Eye (tissue), 1 donor: ENCODE measurements around the gene PPP1R14B.
A peak's percentile ranks its signal among the peaks of the same experiment; 100 is the strongest.

Experiments
- DNase-seq: peaks from one replicate; pipeline ENCODE4 v3.0.0-alpha.2; 2015

The PPP1R14B gene

DNA sequence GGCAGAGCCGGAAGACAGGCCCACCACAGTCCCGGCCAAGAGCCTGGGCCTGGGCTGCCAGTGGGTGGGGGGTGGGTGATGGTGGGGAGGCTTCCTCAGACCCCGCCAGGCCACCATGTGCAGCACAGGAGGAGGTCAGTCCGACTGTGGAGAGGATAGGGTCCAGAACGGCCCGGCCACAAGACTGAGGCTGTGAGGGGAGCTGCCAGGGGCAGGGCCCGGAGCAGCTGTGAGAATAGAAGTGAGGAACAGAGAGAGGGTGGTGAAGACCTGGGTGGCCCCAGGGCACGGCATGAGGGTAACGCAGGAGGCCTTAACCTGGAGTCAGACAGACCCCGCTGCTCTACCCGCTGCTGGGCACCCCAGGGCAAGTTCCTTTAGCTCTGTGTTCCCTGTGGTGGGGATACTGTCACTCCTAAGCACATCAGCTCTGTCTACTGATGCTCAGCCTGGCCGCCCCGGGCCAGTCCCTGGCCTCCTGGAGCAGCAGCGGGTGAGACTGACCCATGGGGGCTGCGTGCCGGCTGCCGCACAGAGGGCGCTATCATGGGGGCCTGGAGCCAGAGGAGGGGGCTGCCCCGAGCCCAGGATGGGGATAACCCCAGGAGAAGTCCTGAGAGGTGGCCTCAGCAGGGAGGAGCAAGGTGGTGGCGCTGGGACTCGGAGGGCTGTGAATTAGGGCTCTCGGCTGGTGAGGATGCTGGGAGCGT lies 38.5 kb downstream of the PPP1R14B start:
- no peak for DNase-seq

DNA sequence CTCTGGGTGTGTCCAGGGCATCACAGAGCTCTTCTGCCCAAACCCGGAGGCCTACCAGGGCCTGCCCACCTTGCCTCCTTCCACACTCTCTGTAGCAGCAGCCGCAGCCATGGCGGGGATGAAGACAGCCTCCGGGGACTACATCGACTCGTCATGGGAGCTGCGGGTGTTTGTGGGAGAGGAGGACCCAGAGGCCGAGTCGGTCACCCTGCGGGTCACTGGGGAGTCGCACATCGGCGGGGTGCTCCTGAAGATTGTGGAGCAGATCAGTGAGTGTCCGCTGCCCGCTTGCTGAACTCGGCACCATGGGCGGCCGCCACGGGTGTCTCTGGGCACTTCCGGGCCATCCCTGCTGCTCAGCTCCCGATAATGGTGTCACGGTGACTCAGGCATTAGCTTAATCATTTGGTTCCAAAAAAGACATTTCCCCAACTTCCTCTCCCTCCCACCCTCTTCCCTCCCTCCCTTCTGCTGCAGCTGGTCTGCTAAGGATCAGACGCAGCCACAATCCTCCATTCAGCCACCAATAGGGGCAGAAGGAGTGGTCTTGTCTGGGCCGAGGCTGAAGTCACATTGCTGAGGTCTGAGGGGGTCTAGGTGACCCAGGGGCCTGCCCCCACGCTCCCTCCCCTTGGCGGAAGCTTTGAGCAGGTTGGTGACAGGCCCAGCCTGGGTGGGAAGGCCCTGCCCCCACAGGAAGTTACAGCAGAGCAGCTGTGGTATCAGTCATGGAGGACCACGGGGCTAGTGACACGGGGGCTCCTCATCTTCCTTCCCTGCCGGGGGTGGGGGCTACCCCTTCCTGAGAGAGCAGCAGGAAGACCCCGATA lies 39.3 kb downstream of the PPP1R14B start:
- no peak for DNase-seq

DNA sequence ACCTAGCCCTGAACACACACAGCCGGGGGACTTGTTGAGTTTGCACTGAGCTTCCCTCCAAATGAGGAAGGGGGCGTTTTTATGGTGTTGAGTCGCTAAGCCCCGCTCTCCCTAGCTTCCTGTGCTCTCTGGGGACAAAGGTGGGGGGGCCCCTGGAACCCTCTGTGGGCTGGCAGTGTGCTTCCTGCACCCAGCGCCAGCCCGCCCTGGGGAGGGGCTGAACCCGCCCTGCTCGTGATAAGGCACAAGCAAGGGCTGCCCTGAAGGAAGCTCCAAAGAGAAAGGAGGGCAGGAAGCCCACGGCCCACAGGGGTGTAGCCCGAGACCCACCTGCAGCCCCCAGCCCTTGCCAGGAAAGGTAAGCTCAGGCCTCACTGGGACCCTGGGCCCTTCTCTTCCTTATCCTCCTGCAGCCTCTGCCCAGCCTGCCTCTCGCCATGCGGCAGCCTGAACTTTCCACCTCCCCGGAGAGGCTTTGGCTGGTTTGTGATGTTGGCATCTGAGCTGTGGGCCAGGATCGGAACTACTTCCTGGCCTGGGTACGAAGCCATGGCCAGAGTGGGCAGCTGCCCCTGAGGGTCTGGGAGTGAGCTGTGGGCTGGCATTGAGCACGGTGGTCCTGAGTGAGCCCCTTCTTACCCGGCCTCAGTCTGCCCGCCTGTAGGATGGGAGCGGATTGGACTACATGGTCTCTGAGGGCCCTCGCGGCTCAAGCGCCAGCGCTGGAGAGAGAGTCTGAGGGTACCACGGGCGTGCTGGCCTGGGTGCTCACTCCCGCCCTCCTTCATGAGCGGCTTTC lies 40.1 kb downstream of the PPP1R14B start, which contains the start of gene FERMT3:
TSS of gene FERMT3 (plus strand) at position 265 of the 799 bp plus-strand sequence. CDS start 644 bp downstream, outside the sequence.
- DNase-seq: no peak

DNA sequence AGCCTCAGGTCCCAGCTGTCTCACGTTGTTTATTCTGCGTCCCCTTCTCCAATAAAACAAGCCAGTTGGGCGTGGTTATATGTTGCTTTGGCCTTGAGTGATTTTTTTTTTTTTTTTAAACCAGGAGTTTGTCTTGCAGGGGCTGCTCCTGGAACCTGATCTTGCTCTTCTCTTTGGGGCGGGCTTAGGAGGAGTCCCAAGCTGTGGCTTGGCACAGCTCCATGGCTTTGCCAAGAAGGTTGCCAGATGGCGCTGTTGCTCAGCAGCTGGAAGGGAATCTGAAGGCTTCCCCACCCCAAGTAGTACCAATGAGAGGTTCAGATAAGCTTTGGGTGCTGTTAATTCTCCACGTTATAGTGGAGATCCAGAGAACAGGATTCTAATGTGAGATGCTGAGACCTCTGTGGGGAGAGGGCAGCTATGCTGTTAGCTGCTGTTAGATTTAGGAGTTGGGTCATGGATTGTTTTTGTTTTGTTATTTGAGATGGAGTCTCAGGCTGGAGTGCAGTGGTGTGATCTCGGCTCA lies 42.2 kb downstream of the PPP1R14B start:
- peak; percentile 93 for DNase-seq

DNA sequence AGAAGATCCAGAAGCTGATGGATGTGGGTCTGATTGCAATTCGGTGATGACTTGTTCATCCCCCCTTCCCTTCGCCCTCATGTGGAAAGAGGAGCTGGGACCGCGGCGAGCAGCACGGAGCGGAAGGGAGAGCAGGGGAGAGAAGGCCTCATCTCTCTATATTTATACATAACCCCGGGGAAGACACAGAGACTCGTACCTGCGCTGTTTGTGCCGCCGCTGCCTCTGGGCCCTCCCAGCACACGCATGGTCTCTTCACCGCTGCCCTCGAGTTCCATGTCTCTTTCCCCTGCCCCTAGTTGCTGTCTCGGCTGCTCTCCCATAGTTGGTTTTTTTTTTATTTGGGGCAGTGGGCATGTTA lies 42.7 kb downstream of the PPP1R14B start:
- no peak for DNase-seq

DNA sequence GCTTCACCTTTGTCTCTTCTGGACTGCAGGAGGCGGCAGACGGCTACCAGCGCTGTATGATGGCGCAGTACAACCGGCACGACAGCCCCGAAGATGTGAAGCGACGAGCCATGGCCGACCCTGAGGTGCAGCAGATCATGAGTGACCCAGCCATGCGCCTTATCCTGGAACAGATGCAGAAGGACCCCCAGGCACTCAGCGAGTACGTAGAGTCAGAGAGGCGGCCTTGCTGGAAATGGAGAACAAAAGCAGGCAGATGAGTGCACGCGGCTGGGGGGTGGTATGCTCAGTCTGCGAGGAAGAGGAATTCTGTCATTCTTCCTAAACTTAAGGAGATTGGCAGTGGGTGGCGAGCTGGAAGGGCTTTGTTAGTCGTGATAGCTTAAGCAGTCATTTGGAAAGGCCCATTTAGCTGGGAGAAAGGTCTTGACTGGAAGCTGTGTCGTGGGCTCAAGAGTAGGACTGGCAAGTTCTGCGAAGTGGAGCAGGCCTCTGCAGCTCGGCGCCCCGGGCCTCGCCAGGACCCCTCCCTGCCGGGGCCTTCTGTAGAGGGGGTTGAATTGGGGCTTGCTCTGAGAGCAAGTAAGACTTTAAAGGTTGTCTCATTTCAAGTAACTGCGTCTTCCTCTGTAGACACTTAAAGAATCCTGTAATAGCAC lies 43.2 kb downstream of the PPP1R14B start:
- DNase-seq: peak; percentile 31

DNA sequence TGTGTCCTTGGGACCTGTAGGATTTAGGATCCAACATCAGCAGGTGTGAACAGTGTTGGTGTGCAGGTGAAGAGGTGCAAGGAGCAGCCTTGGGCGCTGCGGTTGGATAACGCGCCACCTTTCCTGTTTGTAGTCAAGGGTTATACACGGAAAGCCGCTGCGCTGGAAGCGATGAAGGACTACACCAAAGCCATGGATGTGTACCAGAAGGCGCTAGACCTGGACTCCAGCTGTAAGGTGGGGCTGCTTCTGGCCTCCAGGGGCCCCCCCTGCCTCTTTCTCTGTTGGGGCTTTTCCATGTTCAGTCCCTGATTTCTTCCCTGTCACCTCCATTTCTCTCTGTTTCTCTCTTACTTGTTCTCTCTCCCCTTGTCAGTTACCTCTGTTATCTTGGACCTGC lies 43.8 kb downstream of the PPP1R14B start:
- DNase-seq: no peak

DNA sequence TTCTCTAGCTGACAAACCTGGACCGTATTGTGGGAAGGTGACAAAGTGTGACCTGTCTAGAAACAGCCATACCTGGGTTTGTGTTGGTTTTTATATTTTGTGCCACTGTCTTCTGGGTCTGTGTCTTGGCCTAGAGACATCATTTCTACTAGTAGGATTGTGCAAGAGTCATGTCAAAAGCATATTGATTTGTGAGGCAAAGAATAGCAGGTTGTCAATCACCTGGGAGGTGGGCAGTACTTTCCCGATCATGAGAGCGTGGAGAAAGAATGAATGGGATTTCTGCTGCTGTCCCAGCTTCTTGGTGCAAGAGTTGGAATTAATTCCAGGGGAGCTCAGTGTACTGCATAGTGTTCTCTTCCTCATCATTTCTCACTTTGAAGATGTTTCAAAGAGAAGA lies 45.2 kb downstream of the PPP1R14B start:
- DNase-seq: no peak

DNA sequence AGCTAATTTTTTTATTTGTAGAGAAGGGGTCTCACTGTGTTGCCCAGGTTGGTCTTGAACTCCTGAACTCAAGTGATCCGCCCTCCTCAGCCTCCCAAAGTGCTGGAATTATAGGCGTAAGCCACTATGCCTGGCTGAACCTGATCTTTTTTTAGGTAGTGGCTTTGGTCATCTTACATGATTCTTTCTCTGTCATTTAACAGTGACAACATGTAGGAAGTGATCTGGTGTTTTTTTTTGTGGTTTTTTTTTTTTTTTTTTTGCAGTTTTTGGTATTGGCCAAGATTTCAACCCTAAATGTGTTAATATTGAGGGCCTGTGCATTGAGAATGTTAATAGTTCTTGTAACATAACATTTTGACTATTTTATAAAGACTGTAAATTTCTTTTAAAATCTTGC lies 48.2 kb downstream of the PPP1R14B start:
- DNase-seq: no peak

DNA sequence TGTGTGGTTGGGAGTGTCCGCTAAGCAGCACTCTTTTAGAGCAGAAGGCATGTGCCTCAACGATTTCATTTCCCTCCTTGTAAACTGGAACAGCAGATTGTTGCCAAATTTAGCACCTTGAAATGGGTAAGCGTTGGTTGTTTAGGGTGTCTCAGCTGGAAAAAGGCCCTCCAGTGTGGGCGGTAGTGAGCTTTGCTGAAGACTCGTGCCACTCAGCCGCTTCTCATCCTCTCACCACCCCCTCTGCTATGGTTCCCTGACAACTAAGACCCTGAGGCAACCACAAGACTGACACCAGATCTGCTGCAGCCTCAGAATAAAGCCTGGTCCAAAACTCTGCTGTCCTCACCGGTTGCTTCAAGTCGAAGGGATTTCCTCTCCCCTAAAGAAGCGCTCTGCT lies 50.1 kb downstream of the PPP1R14B start:
- DNase-seq: no peak
